Neural cell (in vitro differentiated cells): ENCODE measurements around the gene PRSS2. TPM values are rescaled to one million over a fixed set of nuclear protein-coding genes. Genes with fewer than 3 reads are reported as not detected.

ENCODE experiments used
- H2AFZ ChIP-seq: fragments of 200-600, 300-800 bp; sonication (generic), shearing (Covaris generic); 2 replicates; pipeline ENCODE4 v1.6.0; 2014; ENCODE audit warnings: low read depth, mild to moderate bottlenecking, antibody characterized with exemption, low read length, moderate library complexity
- H3F3A ChIP-seq: fragments of 200-600 bp; shearing (Covaris generic); 2 replicates; pipeline ENCODE4 v1.6.1; 2016; ENCODE audit warnings: mild to moderate bottlenecking, moderate library complexity, mixed read lengths, antibody characterized with exemption, low read length; ENCODE audit not compliant: insufficient read depth, poor library complexity, severe bottlenecking
- H3K27ac ChIP-seq: fragments of 200-600, 300-800 bp; sonication (generic), shearing (Covaris generic); 2 replicates; pipeline ENCODE4 v1.5.1; 2014; ENCODE audit warnings: mild to moderate bottlenecking, low read length, moderate library complexity
- H3K27me3 ChIP-seq: fragments of 300-800, 200-600 bp; sonication (generic), shearing (Covaris generic); 2 replicates; pipeline ENCODE4 v1.6.0; 2014; ENCODE audit warnings: mild to moderate bottlenecking, low read depth, low read length, moderate library complexity; ENCODE audit not compliant: insufficient read depth
- H3K36me3 ChIP-seq: fragments of 300-800, 200-600 bp; sonication (generic), shearing (Covaris generic); 2 replicates; pipeline ENCODE4 v1.5.1; 2014; ENCODE audit warnings: mild to moderate bottlenecking, antibody characterized with exemption, low read length, moderate library complexity; ENCODE audit not compliant: insufficient read depth
- H3K4me2 ChIP-seq: fragments of 300-800, 200-600 bp; sonication (generic), shearing (Covaris generic); 2 replicates; pipeline ENCODE4 v1.6.0; 2014; ENCODE audit warnings: mild to moderate bottlenecking, low read length
- H3K4me3 ChIP-seq: fragments of 300-800, 200-600 bp; sonication (generic), shearing (Covaris generic); 2 replicates; pipeline ENCODE4 v1.5.1; 2014; ENCODE audit warnings: mild to moderate bottlenecking, low read length, moderate library complexity
- H3K79me2 ChIP-seq: fragments of 200-600 bp; shearing (Covaris generic); replicated peaks from 2 replicates; pipeline ENCODE4 v1.6.0; 2014; ENCODE audit warnings: mild to moderate bottlenecking, low read length, moderate library complexity; ENCODE audit not compliant: insufficient read depth
- H3K9ac ChIP-seq: fragments of 300-800, 200-600 bp; sonication (generic), shearing (Covaris generic); 2 replicates; pipeline ENCODE4 v1.6.1; 2016; ENCODE audit warnings: mild to moderate bottlenecking, low read length, mixed read lengths
- H3K9me2 ChIP-seq: fragments of 200-600 bp; shearing (Covaris generic); 2 replicates; pipeline ENCODE4 v1.6.1; 2016; ENCODE audit warnings: mild to moderate bottlenecking, low read length, mixed read lengths; ENCODE audit not compliant: insufficient read depth
- H3K9me3 ChIP-seq: fragments of 200-600, 300-800 bp; sonication (generic), shearing (Covaris generic); 2 replicates; pipeline ENCODE4 v1.6.1; 2016; ENCODE audit warnings: mild to moderate bottlenecking, mixed run types, low read length, moderate library complexity, mixed read lengths
- H4K20me1 ChIP-seq: fragments of 200-600 bp; shearing (Covaris generic); 2 replicates; pipeline ENCODE4 v1.6.1; 2016; ENCODE audit warnings: mild to moderate bottlenecking, mixed run types; ENCODE audit not compliant: insufficient read depth
- EP300 ChIP-seq: fragments of 450-650 bp; conservative IDR thresholded peaks from 2 replicates; pipeline ENCODE4 v1.6.1; 2014; ENCODE audit warnings: antibody characterized with exemption, mild to moderate bottlenecking, moderate library complexity; ENCODE audit not compliant: poor library complexity, severe bottlenecking
- EZH2 ChIP-seq: fragments of 200-600, 300-800 bp; shearing (Covaris generic), sonication (generic); IDR thresholded peaks from 2 replicates; pipeline ENCODE4 v1.6.1; 2014; ENCODE audit warnings: antibody characterized with exemption, low read length, borderline replicate concordance, mild to moderate bottlenecking; ENCODE audit not compliant: insufficient read depth, poor library complexity, severe bottlenecking
- MXI1 ChIP-seq: fragments of 450-650 bp; conservative IDR thresholded peaks from 2 replicates; pipeline ENCODE4 v1.6.1; 2014; ENCODE audit warnings: antibody characterized with exemption, mild to moderate bottlenecking; ENCODE audit not compliant: poor library complexity, severe bottlenecking
- POLR2AphosphoS5 ChIP-seq: IDR thresholded peaks from 2 replicates; pipeline ENCODE4 v1.6.1; 2012
- RAD21 ChIP-seq: fragments of 450-650 bp; conservative IDR thresholded peaks from 2 replicates; pipeline ENCODE4 v1.6.1; 2014; ENCODE audit warnings: antibody characterized with exemption, mild to moderate bottlenecking, moderate library complexity
- SMC3 ChIP-seq: fragments of 450-650 bp; conservative IDR thresholded peaks from 2 replicates; pipeline ENCODE4 v1.6.1; 2014; ENCODE audit warnings: antibody characterized with exemption, mild to moderate bottlenecking, moderate library complexity; ENCODE audit not compliant: poor library complexity
- TAF1 ChIP-seq: IDR thresholded peaks from 2 replicates; pipeline ENCODE4 v1.6.1; 2012; ENCODE audit warnings: low read depth
- polyA plus RNA-seq: library from polyadenylated mRNA; depleted of rRNA; stranded (reverse); fragments of >200 nt; gene quantifications from 2 replicates; pipeline ENCODE4 v1.2.3, GENCODE V29; 2014
- TF ChIP-seq, protein P1 (sequence below): fragments of 450-650 bp; IDR thresholded peaks from 2 replicates; pipeline ENCODE4 v1.5.1; 2014; ENCODE audit warnings: antibody characterized with exemption, mild to moderate bottlenecking, moderate library complexity; ENCODE audit not compliant: poor library complexity, severe bottlenecking
- TF ChIP-seq, protein P2 (sequence below): IDR thresholded peaks from 2 replicates; pipeline ENCODE4 v1.6.1; 2012; ENCODE audit warnings: borderline replicate concordance

Gene PRSS2
- polyA plus RNA-seq, 1 donor from 2014 or later = not detected

DNA sequence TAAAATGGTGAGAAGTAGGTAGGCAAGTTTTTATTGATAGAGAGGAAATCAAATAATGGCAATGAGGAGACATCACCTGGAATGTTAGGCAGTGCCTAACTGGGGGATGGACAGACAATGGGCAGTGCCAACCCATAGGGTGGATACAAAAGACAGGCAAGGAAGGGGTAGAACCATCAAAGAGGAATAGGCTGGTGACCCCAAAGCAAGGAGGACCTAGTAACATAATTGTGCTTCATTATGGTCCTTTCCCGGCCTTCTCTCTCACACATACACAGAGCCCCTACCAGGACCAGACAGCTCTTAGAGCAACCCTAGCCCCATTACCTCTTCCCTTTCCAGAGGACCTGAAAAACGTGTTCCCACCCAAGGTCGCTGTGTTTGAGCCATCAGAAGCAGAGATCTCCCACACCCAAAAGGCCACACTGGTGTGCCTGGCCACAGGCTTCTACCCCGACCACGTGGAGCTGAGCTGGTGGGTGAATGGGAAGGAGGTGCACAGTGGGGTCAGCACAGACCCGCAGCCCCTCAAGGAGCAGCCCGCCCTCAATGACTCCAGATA lies 30.0 kb downstream of the PRSS2 start:
- TF ChIP-seq MXI1 (no peak), RAD21 (no peak), POLR2AphosphoS5 (no peak), EZH2 (no peak), TAF1 (no peak), EP300 (no peak), SMC3 (no peak)
- TF ChIP-seq, protein P1, sequence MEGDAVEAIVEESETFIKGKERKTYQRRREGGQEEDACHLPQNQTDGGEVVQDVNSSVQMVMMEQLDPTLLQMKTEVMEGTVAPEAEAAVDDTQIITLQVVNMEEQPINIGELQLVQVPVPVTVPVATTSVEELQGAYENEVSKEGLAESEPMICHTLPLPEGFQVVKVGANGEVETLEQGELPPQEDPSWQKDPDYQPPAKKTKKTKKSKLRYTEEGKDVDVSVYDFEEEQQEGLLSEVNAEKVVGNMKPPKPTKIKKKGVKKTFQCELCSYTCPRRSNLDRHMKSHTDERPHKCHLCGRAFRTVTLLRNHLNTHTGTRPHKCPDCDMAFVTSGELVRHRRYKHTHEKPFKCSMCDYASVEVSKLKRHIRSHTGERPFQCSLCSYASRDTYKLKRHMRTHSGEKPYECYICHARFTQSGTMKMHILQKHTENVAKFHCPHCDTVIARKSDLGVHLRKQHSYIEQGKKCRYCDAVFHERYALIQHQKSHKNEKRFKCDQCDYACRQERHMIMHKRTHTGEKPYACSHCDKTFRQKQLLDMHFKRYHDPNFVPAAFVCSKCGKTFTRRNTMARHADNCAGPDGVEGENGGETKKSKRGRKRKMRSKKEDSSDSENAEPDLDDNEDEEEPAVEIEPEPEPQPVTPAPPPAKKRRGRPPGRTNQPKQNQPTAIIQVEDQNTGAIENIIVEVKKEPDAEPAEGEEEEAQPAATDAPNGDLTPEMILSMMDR = no peak
- TF ChIP-seq, protein P2, sequence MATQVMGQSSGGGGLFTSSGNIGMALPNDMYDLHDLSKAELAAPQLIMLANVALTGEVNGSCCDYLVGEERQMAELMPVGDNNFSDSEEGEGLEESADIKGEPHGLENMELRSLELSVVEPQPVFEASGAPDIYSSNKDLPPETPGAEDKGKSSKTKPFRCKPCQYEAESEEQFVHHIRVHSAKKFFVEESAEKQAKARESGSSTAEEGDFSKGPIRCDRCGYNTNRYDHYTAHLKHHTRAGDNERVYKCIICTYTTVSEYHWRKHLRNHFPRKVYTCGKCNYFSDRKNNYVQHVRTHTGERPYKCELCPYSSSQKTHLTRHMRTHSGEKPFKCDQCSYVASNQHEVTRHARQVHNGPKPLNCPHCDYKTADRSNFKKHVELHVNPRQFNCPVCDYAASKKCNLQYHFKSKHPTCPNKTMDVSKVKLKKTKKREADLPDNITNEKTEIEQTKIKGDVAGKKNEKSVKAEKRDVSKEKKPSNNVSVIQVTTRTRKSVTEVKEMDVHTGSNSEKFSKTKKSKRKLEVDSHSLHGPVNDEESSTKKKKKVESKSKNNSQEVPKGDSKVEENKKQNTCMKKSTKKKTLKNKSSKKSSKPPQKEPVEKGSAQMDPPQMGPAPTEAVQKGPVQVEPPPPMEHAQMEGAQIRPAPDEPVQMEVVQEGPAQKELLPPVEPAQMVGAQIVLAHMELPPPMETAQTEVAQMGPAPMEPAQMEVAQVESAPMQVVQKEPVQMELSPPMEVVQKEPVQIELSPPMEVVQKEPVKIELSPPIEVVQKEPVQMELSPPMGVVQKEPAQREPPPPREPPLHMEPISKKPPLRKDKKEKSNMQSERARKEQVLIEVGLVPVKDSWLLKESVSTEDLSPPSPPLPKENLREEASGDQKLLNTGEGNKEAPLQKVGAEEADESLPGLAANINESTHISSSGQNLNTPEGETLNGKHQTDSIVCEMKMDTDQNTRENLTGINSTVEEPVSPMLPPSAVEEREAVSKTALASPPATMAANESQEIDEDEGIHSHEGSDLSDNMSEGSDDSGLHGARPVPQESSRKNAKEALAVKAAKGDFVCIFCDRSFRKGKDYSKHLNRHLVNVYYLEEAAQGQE = no peak
- H3K27ac ChIP-seq = no peak overlapping the region
- H3K79me2 ChIP-seq = no peaks in the 10 kb centered on the region
- no peaks in the 10 kb centered on the region for H3F3A ChIP-seq
- H3K4me3 ChIP-seq = no peak overlapping the region
- no peaks in the 10 kb centered on the region for H3K9me2 ChIP-seq
- H3K9me3 ChIP-seq = no peaks in the 10 kb centered on the region
- H4K20me1 ChIP-seq = no peaks in the 10 kb centered on the region
- H3K27me3 ChIP-seq = peaks cover 44% of the 10 kb centered on the region
- no peak overlapping the region for H2AFZ ChIP-seq
- H3K9ac ChIP-seq = no peak overlapping the region
- no peaks in the 10 kb centered on the region for H3K36me3 ChIP-seq
- no peak overlapping the region for H3K4me2 ChIP-seq

DNA sequence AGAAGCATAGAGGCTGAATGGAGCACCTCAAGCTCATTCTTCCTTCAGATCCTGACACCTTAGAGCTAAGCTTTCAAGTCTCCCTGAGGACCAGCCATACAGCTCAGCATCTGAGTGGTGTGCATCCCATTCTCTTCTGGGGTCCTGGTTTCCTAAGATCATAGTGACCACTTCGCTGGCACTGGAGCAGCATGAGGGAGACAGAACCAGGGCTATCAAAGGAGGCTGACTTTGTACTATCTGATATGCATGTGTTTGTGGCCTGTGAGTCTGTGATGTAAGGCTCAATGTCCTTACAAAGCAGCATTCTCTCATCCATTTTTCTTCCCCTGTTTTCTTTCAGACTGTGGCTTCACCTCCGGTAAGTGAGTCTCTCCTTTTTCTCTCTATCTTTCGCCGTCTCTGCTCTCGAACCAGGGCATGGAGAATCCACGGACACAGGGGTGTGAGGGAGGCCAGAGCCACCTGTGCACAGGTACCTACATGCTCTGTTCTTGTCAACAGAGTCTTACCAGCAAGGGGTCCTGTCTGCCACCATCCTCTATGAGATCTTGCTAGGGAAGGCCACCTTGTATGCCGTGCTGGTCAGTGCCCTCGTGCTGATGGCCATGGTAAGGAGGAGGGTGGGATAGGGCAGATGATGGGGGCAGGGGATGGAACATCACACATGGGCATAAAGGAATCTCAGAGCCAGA lies 31.0 kb downstream of the PRSS2 start:
- H3K4me3 ChIP-seq = no peak overlapping the region
- H3K9me3 ChIP-seq = no peaks in the 10 kb centered on the region
- no peaks in the 10 kb centered on the region for H3K79me2 ChIP-seq
- no peaks in the 10 kb centered on the region for H3F3A ChIP-seq
- no peaks in the 10 kb centered on the region for H3K9me2 ChIP-seq
- H3K9ac ChIP-seq = no peak overlapping the region
- H4K20me1 ChIP-seq = no peaks in the 10 kb centered on the region
- H3K27ac ChIP-seq = no peak overlapping the region
- H3K4me2 ChIP-seq = no peak overlapping the region
- H3K27me3 ChIP-seq = peaks cover 34% of the 10 kb centered on the region
- no peaks in the 10 kb centered on the region for H3K36me3 ChIP-seq
- TF ChIP-seq POLR2AphosphoS5 (no peak), TAF1 (no peak), EZH2 (no peak), SMC3 (no peak), MXI1 (no peak), RAD21 (no peak), EP300 (no peak)
- TF ChIP-seq, protein P2 = no peak
- TF ChIP-seq, protein P1 = no peak
- H2AFZ ChIP-seq = no peak overlapping the region
